ENCODE measurements around the gene PRRT3.
"Not testable (repeated sequence)": the region's sequence is repeated elsewhere in the genome, so short reads cannot be mapped to it uniquely, and the experiment has no call there.

Gene PRRT3

DNA sequence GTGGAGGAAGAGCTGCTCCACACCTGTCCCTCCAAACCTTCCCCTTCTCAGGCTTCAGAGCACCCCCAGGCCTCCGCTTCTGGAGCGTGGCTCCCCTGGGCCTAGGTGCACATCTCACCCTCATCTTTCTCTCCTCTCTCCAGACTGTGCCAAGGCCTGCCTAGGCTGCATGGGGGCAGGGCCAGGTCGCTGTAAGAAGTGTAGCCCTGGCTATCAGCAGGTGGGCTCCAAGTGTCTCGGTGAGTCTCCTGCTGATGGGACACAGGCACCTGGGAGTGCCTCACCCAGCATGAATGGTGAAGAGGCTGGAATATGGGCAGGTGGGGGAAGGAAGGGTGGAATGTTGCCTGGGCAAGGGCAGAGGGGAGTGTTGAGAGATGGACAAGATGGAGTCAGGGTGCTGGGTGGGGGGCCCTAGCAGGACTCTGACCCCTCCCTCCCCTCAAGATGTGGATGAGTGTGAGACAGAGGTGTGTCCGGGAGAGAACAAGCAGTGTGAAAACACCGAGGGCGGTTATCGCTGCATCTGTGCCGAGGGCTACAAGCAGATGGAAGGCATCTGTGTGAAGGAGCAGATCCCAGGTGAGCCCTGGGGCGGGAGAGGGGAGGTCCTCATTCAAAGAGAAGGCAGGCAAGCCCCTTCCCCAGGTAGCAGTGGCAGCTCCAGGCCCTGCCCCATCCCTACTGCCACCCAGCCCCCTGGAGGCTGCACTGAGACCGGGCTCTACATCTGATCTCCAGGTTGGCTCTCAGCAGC is 9.1 kb downstream of the PRRT3 start:
- TF ChIP-seq FOXP2 (optimal IDR thresholded peaks at IDR 0.05; ENCODE audit: control extremely low read depth, extremely low read length, insufficient read depth) (no peak), POLR2AphosphoS5 (IDR thresholded peaks at IDR 0.05; ENCODE audit: borderline replicate concordance, low read depth, low read length) (no peak), EZH2 (IDR thresholded peaks at IDR 0.05) (no peak)
- DNase-seq (ENCODE audit: low read depth, low spot score) = no peak
- Histone ChIP-seq H3K36me3 (ENCODE audit: insufficient read depth, low read length) (no peaks in the 10 kb centered on the region), H3K4me3 (no peak overlapping the region), H3K27ac (no peak overlapping the region), H3K9ac (ENCODE audit: insufficient read length) (no peak overlapping the region), H3K9me3 (ENCODE audit: low read depth, low read length) (no peaks in the 10 kb centered on the region)

DNA sequence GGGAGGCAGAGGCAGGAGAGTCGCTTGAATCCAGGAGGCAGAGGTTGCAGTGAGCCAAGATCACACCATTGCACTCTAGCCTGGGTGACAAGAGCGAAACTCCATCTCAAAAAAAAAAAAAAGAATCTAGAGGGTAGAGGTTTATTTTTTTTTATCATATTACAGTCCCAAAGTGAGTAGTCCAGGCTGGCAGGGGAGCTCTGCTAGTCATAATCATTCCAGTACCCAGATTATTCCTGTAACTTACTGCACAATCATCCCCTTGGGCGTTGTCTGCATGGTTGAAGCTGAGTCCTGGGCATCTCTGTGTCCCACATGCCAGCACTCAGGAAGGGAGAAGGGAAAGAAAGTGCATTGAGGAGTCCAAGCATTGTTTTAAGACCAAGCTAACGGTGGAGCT is 10.0 kb downstream of the PRRT3 start:
- no peak for TF ChIP-seq POLR2AphosphoS5 (IDR thresholded peaks at IDR 0.05; ENCODE audit: borderline replicate concordance, low read depth, low read length)
- no peak for TF ChIP-seq FOXP2 (optimal IDR thresholded peaks at IDR 0.05; ENCODE audit: control extremely low read depth, extremely low read length, insufficient read depth)
- no peak for TF ChIP-seq EZH2 (IDR thresholded peaks at IDR 0.05)
- no peak for DNase-seq (ENCODE audit: low read depth, low spot score)
- Histone ChIP-seq H3K4me3 (no peak overlapping the region), H3K36me3 (ENCODE audit: insufficient read depth, low read length) (no peaks in the 10 kb centered on the region), H3K9ac (ENCODE audit: insufficient read length) (no peak overlapping the region), H3K27ac (no peak overlapping the region), H3K9me3 (ENCODE audit: low read depth, low read length) (no peaks in the 10 kb centered on the region)

DNA sequence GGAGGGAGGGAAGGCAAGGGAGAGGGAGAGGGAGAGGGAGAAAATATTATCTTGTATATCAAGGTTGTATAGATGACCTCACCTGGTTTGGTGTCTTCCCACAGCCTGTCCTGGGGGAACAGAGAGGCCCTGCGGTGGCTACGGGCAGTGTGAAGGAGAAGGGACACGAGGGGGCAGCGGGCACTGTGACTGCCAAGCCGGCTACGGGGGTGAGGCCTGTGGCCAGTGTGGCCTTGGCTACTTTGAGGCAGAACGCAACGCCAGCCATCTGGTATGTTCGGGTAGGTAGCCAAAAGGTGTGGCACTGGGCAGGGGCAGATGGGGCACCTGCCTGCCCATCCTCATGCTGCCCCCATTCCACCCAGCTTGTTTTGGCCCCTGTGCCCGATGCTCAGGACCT is 11.5 kb downstream of the PRRT3 start:
- TF ChIP-seq FOXP2 (optimal IDR thresholded peaks at IDR 0.05; ENCODE audit: control extremely low read depth, extremely low read length, insufficient read depth) (no peak), POLR2AphosphoS5 (IDR thresholded peaks at IDR 0.05; ENCODE audit: borderline replicate concordance, low read depth, low read length) (no peak), EZH2 (IDR thresholded peaks at IDR 0.05) (no peak)
- DNase-seq (ENCODE audit: low read depth, low spot score) = no peak
- Histone ChIP-seq H3K4me3 (no peak overlapping the region), H3K27ac (no peak overlapping the region), H3K9ac (ENCODE audit: insufficient read length) (no peak overlapping the region), H3K9me3 (ENCODE audit: low read depth, low read length) (no peaks in the 10 kb centered on the region), H3K36me3 (ENCODE audit: insufficient read depth, low read length) (no peaks in the 10 kb centered on the region)

DNA sequence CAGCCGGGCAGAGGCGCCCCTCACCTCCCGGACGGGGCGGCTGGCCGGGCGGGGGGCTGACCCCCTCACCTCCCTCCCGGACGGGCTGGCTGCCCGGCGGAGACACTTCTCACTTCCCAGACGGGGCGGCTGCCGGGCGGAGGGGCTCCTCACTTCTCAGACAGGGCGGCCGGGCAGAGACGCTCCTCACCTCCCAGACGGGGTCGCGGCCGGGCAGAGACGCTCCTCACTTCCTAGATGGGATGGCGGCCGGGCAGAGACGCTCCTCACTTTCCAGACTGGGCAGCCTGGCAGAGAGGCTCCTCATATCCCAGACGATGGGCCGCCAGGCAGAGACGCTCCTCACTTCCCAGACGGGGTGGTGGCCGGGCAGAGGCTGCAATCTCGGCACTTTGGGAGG is 12.3 kb downstream of the PRRT3 start:
- not testable (repeated sequence) for H3K36me3 ChIP-seq (ENCODE audit: insufficient read depth, low read length); H3K4me3 ChIP-seq; H3K9ac ChIP-seq (ENCODE audit: insufficient read length); H3K27ac ChIP-seq; DNase-seq (ENCODE audit: low read depth, low spot score); H3K9me3 ChIP-seq (ENCODE audit: low read depth, low read length)

DNA sequence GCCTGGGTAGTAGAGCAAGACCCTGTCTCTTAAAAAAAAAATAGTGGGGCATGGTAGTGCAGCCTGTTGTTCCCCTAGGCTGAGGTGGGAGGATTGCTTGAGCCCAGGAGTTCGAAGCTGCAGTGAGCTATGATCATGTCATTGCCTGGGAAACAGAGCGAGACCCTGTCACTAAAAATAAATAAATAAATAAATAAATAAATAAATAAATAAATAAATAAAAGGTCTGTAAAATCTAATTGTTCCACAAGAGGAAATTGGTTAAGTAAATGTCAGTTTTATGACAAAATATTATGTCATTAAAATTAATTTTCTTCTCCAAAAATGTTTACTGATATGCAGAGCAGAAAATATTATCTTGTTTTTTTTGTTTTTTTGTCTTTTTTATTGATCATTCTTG is 13.2 kb downstream of the PRRT3 start:
- Histone ChIP-seq H3K9me3 (ENCODE audit: low read depth, low read length) (no peaks in the 10 kb centered on the region), H3K9ac (ENCODE audit: insufficient read length) (no peak overlapping the region), H3K4me3 (no peak overlapping the region), H3K27ac (no peak overlapping the region), H3K36me3 (ENCODE audit: insufficient read depth, low read length) (no peaks in the 10 kb centered on the region)
- no peak for TF ChIP-seq POLR2AphosphoS5 (IDR thresholded peaks at IDR 0.05; ENCODE audit: borderline replicate concordance, low read depth, low read length)
- TF ChIP-seq FOXP2 (optimal IDR thresholded peaks at IDR 0.05; ENCODE audit: control extremely low read depth, extremely low read length, insufficient read depth) = no peak
- no peak for TF ChIP-seq EZH2 (IDR thresholded peaks at IDR 0.05)
- no peak for DNase-seq (ENCODE audit: low read depth, low spot score)

DNA sequence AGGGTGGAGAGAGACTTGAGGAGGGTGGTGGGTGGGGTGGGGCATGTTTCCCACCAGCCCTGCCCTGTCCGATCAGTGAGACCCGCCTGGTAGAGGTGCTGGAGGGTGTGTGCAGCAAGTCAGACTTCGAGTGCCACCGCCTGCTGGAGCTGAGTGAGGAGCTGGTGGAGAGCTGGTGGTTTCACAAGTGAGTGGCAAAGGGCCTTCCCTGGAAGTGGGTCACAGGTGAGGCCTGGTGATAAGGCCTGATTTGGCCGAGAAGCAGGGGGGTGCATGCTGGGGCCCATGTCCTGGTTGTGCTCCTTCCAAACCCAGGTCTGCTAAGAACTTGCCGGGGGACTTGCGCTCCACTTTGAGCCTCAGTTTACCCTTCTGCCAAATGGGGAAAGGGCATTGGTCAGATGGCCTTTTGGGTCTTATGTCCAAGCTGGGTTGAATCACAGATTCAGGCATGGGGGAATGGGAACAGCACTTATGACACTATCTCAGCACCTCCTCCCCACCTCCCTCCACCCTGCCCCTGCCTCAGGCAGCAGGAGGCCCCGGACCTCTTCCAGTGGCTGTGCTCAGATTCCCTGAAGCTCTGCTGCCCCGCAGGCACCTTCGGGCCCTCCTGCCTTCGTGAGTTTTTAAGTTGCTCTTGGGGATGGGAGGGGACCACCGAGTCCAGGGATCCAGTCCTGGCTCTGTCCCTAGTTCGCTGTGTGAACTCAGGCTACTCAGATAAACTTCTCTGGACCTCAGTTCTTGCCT is 14.5 kb downstream of the PRRT3 start:
- H3K36me3 ChIP-seq (ENCODE audit: insufficient read depth, low read length) = no peaks in the 10 kb centered on the region
- no peak for TF ChIP-seq FOXP2 (optimal IDR thresholded peaks at IDR 0.05; ENCODE audit: control extremely low read depth, extremely low read length, insufficient read depth)
- TF ChIP-seq EZH2 (IDR thresholded peaks at IDR 0.05) = no peak
- no peak for TF ChIP-seq POLR2AphosphoS5 (IDR thresholded peaks at IDR 0.05; ENCODE audit: borderline replicate concordance, low read depth, low read length)
- H3K9ac ChIP-seq (ENCODE audit: insufficient read length) = no peak overlapping the region
- H3K4me3 ChIP-seq = no peak overlapping the region
- H3K9me3 ChIP-seq (ENCODE audit: low read depth, low read length) = no peaks in the 10 kb centered on the region
- H3K27ac ChIP-seq = no peak overlapping the region
- DNase-seq (ENCODE audit: low read depth, low spot score) = no peak

DNA sequence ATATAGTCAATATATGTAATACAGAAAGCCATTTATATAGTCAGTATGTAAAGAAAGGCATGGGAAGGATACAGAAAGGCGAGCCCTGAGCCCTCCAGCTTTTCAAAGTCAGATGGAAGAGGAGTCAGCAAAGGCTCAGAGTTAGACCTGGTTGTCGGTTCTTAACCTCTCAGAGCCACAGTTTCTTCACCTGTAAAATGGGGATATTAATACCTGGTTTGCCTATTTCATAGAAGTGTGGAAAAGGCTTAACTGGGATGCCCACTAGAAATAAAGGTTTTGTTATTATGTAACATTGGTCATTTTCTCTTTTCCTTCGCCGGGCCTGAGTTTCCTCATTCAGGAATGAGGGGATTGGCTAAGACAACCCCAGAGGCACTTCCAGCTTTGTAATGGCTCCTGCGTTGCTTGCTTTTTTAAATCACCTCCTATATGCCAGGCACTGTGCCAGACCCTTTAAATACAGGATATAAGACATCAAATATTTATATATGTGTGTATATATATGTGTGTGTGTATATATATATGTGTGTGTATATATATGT is 16.2 kb downstream of the PRRT3 start:
- Histone ChIP-seq H3K36me3 (ENCODE audit: insufficient read depth, low read length) (no peaks in the 10 kb centered on the region), H3K9me3 (ENCODE audit: low read depth, low read length) (no peaks in the 10 kb centered on the region), H3K9ac (ENCODE audit: insufficient read length) (no peak overlapping the region), H3K27ac (no peak overlapping the region), H3K4me3 (no peak overlapping the region)
- no peak for DNase-seq (ENCODE audit: low read depth, low spot score)
- TF ChIP-seq EZH2 (IDR thresholded peaks at IDR 0.05) (no peak), FOXP2 (optimal IDR thresholded peaks at IDR 0.05; ENCODE audit: control extremely low read depth, extremely low read length, insufficient read depth) (no peak), POLR2AphosphoS5 (IDR thresholded peaks at IDR 0.05; ENCODE audit: borderline replicate concordance, low read depth, low read length) (no peak)

DNA sequence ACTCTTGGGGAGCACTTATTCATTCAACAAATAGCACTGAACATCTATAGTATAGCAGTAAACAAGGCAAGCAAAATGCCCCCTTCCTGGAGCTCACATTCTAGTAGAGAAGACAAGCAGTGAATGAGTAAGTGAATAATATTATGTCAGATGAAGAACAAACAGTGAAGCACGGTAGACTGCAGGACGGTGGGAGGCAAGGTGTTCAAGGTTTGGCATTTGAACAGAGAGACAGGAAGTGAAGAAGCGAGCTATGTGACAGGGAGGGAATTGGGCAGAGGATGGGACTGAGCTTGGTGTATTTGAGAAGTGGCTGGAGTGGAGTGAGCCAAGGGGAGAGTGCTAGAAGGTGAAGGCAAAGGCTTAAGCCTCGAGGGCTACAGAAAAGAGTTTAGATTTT is 17.2 kb downstream of the PRRT3 start:
- no peak for DNase-seq (ENCODE audit: low read depth, low spot score)
- no peaks in the 10 kb centered on the region for H3K9me3 ChIP-seq (ENCODE audit: low read depth, low read length)
- no peaks in the 10 kb centered on the region for H3K36me3 ChIP-seq (ENCODE audit: insufficient read depth, low read length)
- no peak overlapping the region for H3K9ac ChIP-seq (ENCODE audit: insufficient read length)
- H3K27ac ChIP-seq = no peak overlapping the region
- no peak for TF ChIP-seq POLR2AphosphoS5 (IDR thresholded peaks at IDR 0.05; ENCODE audit: borderline replicate concordance, low read depth, low read length)
- TF ChIP-seq EZH2 (IDR thresholded peaks at IDR 0.05) = no peak
- no peak for TF ChIP-seq FOXP2 (optimal IDR thresholded peaks at IDR 0.05; ENCODE audit: control extremely low read depth, extremely low read length, insufficient read depth)
- H3K4me3 ChIP-seq = no peak overlapping the region

Measured in SK-N-MC (cell line).